Colonic mucosa (tissue), 4 donors: Measurements from ENCODE around the gene ASB10. TPM values are rescaled to one million over a fixed set of nuclear protein-coding genes. Genes with fewer than 3 reads are reported as not detected.

Experiments used
- DNase-seq: peaks from one replicate; pipeline ENCODE4 v3.0.0-alpha.2; 2020
- H3K27ac ChIP-seq: fragments of 200-600 bp; one replicate; pipeline ENCODE4 v1.8.0; 2021
- H3K27me3 ChIP-seq: fragments of 200-600 bp; one replicate; pipeline ENCODE4 v1.8.0; 2021
- H3K36me3 ChIP-seq: fragments of 200-600 bp; one replicate; pipeline ENCODE4 v1.8.0; 2021
- H3K4me1 ChIP-seq: fragments of 200-600 bp; one replicate; pipeline ENCODE4 v1.8.0; 2021; ENCODE audit warnings: mild to moderate bottlenecking
- H3K4me3 ChIP-seq: fragments of 200-600 bp; one replicate; pipeline ENCODE4 v1.8.0; 2021
- H3K9ac ChIP-seq, 2 donors: one replicate each; pipeline ENCODE4 v1.7.0; 2013; ENCODE audit warnings: control low read depth in 2 of 2, low read depth in 2 of 2, low read length in 2 of 2
- H3K9me3 ChIP-seq: fragments of 200-600 bp; one replicate; pipeline ENCODE4 v1.8.0; 2021
- intact Hi-C: fragments of 100-400 bp; cut with DNase I; formaldehyde crosslinking; loops from one replicate; pipeline ENCODE4 v1.14.1; 2022
- total RNA-seq, 2 donors: library from RNA; stranded (reverse); fragmentation: NEBNext Ultra II Directional in 1 of 2; extraction: Animal tissue kit (Norgen Biotek cat#: 25700) in 1 of 2; gene quantifications; one replicate each; pipeline ENCODE4 v1.2.1, GENCODE V29; 2021
- TF ChIP-seq, protein P1 (sequence below): fragments of 200-600 bp; IDR thresholded peaks from one replicate; pipeline ENCODE4 v1.8.0; 2022; ENCODE audit warnings: antibody characterized with exemption, mild to moderate bottlenecking
- donor health status: healthy.
- donor health status: DM: no; HTN: no; CAD: no.
- donor health status: DM: no; HTN: no; CAD: no.

ASB10 gene
- not detected for total RNA-seq

- Histone ChIP-seq H3K4me1 (no peaks in the 10 kb centered on the region), H3K27ac (no peak within 1 kb of the TSS), H3K9ac (no peak within 1 kb of the TSS), H3K9me3 (no peaks in the 10 kb centered on the region), H3K4me3 (no peak within 1 kb of the TSS), H3K36me3 (no peaks in the 10 kb centered on the region), H3K27me3 (no peaks in the 10 kb centered on the region)
- TF ChIP-seq, protein P1, sequence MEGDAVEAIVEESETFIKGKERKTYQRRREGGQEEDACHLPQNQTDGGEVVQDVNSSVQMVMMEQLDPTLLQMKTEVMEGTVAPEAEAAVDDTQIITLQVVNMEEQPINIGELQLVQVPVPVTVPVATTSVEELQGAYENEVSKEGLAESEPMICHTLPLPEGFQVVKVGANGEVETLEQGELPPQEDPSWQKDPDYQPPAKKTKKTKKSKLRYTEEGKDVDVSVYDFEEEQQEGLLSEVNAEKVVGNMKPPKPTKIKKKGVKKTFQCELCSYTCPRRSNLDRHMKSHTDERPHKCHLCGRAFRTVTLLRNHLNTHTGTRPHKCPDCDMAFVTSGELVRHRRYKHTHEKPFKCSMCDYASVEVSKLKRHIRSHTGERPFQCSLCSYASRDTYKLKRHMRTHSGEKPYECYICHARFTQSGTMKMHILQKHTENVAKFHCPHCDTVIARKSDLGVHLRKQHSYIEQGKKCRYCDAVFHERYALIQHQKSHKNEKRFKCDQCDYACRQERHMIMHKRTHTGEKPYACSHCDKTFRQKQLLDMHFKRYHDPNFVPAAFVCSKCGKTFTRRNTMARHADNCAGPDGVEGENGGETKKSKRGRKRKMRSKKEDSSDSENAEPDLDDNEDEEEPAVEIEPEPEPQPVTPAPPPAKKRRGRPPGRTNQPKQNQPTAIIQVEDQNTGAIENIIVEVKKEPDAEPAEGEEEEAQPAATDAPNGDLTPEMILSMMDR, result no peak
- DNase-seq, result no peak
- intact Hi-C loops, result no loop called here
Observed at GRCh38 chr7:151186640-151187408, at the start of gene ASB10. ASB10 (minus strand) TSS chr7:151187250; CDS start chr7:151187130, 120 bp downstream.

DNA sequence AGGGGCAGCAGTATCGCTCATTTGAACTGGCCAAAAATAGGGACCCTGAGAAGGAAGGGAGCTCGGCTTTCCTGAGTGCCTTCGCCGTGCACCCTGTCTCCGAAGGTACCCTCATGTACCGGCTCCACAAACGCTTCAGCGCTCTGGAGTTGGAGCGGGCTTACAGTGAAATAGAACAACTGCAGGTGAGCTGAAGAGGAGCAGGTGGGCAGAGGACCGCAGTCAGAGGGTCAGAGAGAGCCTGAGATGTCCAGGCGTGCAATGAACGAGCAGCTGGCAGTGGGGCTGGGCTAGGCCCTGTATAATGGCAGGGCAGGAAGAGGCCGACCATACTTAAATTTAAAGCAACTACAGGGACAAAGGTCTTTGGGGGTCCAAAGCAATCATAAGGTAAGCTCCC lies 49.4 kb upstream of the ASB10 start:
- Histone ChIP-seq H3K9ac (no peak overlapping the region), H3K27ac (no peak overlapping the region), H3K36me3 (no peaks in the 10 kb centered on the region), H3K27me3 (no peaks in the 10 kb centered on the region), H3K4me3 (no peak overlapping the region), H3K4me1 (peaks cover 10% of the 10 kb centered on the region), H3K9me3 (no peaks in the 10 kb centered on the region)
- TF ChIP-seq, protein P1, result no peak
- intact Hi-C loops, result no loop called here
- no peak for DNase-seq

- Histone ChIP-seq H3K4me3 (no peak overlapping the region), H3K9ac (no peak overlapping the region), H3K4me1 (peaks cover 10% of the 10 kb centered on the region), H3K27me3 (no peaks in the 10 kb centered on the region), H3K9me3 (no peaks in the 10 kb centered on the region), H3K36me3 (no peaks in the 10 kb centered on the region), H3K27ac (no peak overlapping the region)
- no peak for DNase-seq
- TF ChIP-seq, protein P1, result no peak
- intact Hi-C loops, result no loop called here
Observed at GRCh38 chr7:151235091-151235787, 48.2 kb upstream of the ASB10 start.

GRCh38 chr7:151233804-151234203 lies 46.8 kb upstream of the ASB10 start:
- Histone ChIP-seq H3K9ac (peak overlapping the region in 1 of 2 donors; percentile 93), H3K27me3 (no peaks in the 10 kb centered on the region), H3K36me3 (no peaks in the 10 kb centered on the region), H3K9me3 (no peaks in the 10 kb centered on the region), H3K4me1 (peaks cover 10% of the 10 kb centered on the region), H3K27ac (no peak overlapping the region), H3K4me3 (peak overlapping the region; percentile 86)
- intact Hi-C loops, result no loop called here
- DNase-seq, result no peak
- TF ChIP-seq, protein P1, result no peak

DNA sequence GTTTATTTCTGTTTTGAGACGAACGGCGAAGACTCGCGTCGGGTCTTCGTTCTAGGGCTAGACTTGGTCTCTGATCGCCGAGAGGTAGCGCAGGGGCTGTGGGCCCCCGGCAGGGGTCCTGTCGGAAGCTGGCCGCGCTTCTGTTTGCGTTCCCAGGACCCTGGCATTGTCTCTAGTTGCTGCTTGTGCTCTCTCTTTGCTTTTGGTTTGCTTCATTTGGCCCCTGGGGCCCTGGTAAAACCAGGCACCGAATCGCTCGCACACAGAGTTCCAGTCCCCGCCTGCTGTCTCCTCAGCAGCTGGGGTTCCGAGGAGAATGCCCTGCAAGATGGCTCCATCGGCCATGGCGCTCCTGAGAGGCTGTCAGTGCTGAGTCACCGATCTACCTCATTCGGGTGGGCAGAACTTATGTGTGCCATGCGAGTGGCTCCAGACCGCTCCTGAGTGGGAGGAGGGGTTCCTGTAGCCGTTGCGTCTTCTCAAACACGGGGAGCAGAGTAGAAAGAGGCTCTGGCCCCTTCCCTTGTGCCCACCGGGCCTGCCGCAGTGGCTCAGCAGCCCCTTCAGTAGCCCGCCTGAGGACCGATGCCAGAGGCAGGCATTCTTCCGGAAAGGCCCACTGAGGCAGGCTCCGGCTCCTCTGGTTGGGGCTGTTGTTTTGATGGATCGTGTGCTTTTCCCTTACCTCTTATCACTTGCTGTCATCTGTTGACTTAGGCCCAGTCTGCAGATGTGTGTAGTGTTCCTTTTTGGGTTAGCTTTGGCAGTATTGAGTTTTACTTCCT lies 46.1 kb upstream of the ASB10 start:
- TF ChIP-seq, protein P1, result no peak
- H3K4me3 ChIP-seq, result peak overlapping the region; percentile 86
- no peaks in the 10 kb centered on the region for H3K9me3 ChIP-seq
- no peaks in the 10 kb centered on the region for H3K36me3 ChIP-seq
- peaks cover 11% of the 10 kb centered on the region for H3K4me1 ChIP-seq
- peak overlapping the region; percentile 81 to 93 for H3K9ac ChIP-seq
- intact Hi-C loops, result no loop called here
- H3K27ac ChIP-seq, result peak overlapping the region; percentile 53
- H3K27me3 ChIP-seq, result no peaks in the 10 kb centered on the region
- no peak for DNase-seq
